Endodermal cell (in vitro differentiated cells): Measurements from ENCODE around the gene EFCAB11. TPM values are rescaled to one million over a fixed set of nuclear protein-coding genes. Genes with fewer than 3 reads are reported as not detected.

Source experiments
- DNase-seq: peaks from one replicate; pipeline ENCODE4 v3.0.0-alpha.2; 2017
- H3K27ac ChIP-seq: 2 replicates; pipeline ENCODE4 v1.5.1; 2013; ENCODE audit warnings: mild to moderate bottlenecking, low read depth, low read length, moderate library complexity
- H3K27me3 ChIP-seq: 2 replicates; pipeline ENCODE4 v1.6.1; 2013; ENCODE audit warnings: mild to moderate bottlenecking, low read length, moderate library complexity; ENCODE audit not compliant: insufficient read depth, control insufficient read depth, poor library complexity, severe bottlenecking
- H3K36me3 ChIP-seq: 2 replicates; pipeline ENCODE4 v1.7.0; 2013; ENCODE audit warnings: mild to moderate bottlenecking, low read length, moderate library complexity; ENCODE audit not compliant: control insufficient read depth, insufficient read depth
- H3K4me1 ChIP-seq: one replicate; pipeline ENCODE4 v1.7.0; 2013; ENCODE audit warnings: low read length; ENCODE audit not compliant: control insufficient read depth, insufficient read depth
- H3K4me3 ChIP-seq: 2 replicates; pipeline ENCODE4 v1.5.1; 2013; ENCODE audit warnings: mild to moderate bottlenecking, low read length, moderate library complexity
- H3K9ac ChIP-seq: 2 replicates; pipeline ENCODE4 v1.6.1; 2013; ENCODE audit warnings: mild to moderate bottlenecking, low read length, moderate library complexity; ENCODE audit not compliant: poor library complexity, severe bottlenecking; ENCODE audit errors: extremely low read depth
- H3K9me3 ChIP-seq: 2 replicates; pipeline ENCODE4 v1.6.1; 2013; ENCODE audit warnings: mild to moderate bottlenecking, low read length, moderate library complexity; ENCODE audit not compliant: control insufficient read depth
- H3K27ac Mint-ChIP-seq: 2 replicates; pipeline ENCODE4 v1.8.0; 2020; ENCODE audit warnings: mixed read lengths
- H3K27me3 Mint-ChIP-seq: 2 replicates; pipeline ENCODE4 v1.8.0; 2021; ENCODE audit warnings: mild to moderate bottlenecking, mixed read lengths; ENCODE audit not compliant: insufficient read depth
- H3K36me3 Mint-ChIP-seq: 2 replicates; pipeline ENCODE4 v1.8.0; 2020; ENCODE audit warnings: low read depth, mixed read lengths
- H3K4me1 Mint-ChIP-seq: 2 replicates; pipeline ENCODE4 v1.8.0; 2020; ENCODE audit warnings: mixed read lengths
- H3K4me3 Mint-ChIP-seq: 2 replicates; pipeline ENCODE4 v1.8.0; 2020; ENCODE audit warnings: mild to moderate bottlenecking, moderate library complexity, mixed read lengths
- H3K9me3 Mint-ChIP-seq: 2 replicates; pipeline ENCODE4 v1.8.0; 2020; ENCODE audit warnings: mild to moderate bottlenecking, mixed read lengths
- WGBS, 2 experiments: methylation state at CpG; one replicate each; pipeline versions ENCODE4 v1.1.5 to v1.1.7; 2013; ENCODE audit warnings: missing lambda C conversion rate in 2 of 2, mixed read lengths in 1 of 2; ENCODE audit not compliant: insufficient coverage in 1 of 2, insufficient read length in 1 of 2; 5-methylcytosine and 5-hydroxymethylcytosine counted together
- total RNA-seq, 2 donors: library from RNA; stranded (reverse); fragmentation: NEBNext Ultra II Directional in 1 of 2; extraction: Animal tissue kit (Norgen Biotek cat#: 25700) in 1 of 2; gene quantifications; 2 replicates in 1 of 2; 3 replicates in 1 of 2; pipeline ENCODE4 v1.2.1, GENCODE V29; 2021
- TF ChIP-seq, protein P1 (sequence below): fragments of 200-600 bp; sonication (generic); conservative IDR thresholded peaks from 2 replicates; pipeline ENCODE4 v1.5.0; 2021; ENCODE audit warnings: antibody characterized with exemption, mild to moderate bottlenecking

Gene EFCAB11
- total RNA-seq, 2 donors from 2014 or later: 23.8 to 47.6 TPM

DNA sequence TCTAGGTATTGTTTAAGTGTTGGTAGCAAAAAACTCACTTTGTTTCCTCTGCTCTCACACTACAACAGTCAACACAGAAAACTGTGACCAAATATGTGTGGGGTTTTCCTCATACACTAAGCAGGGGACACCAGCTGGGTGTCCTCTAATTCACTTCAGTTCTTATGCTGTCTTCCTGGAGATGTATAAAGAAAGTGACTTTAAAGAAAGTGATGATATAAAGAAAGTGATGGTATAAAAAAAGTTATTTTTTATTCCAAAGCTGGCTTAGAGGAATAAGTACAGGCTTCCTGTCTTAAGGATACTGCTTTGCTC lies 32.6 kb upstream of the EFCAB11 start:
- TF ChIP-seq, protein P1, sequence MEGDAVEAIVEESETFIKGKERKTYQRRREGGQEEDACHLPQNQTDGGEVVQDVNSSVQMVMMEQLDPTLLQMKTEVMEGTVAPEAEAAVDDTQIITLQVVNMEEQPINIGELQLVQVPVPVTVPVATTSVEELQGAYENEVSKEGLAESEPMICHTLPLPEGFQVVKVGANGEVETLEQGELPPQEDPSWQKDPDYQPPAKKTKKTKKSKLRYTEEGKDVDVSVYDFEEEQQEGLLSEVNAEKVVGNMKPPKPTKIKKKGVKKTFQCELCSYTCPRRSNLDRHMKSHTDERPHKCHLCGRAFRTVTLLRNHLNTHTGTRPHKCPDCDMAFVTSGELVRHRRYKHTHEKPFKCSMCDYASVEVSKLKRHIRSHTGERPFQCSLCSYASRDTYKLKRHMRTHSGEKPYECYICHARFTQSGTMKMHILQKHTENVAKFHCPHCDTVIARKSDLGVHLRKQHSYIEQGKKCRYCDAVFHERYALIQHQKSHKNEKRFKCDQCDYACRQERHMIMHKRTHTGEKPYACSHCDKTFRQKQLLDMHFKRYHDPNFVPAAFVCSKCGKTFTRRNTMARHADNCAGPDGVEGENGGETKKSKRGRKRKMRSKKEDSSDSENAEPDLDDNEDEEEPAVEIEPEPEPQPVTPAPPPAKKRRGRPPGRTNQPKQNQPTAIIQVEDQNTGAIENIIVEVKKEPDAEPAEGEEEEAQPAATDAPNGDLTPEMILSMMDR: no peak

DNA sequence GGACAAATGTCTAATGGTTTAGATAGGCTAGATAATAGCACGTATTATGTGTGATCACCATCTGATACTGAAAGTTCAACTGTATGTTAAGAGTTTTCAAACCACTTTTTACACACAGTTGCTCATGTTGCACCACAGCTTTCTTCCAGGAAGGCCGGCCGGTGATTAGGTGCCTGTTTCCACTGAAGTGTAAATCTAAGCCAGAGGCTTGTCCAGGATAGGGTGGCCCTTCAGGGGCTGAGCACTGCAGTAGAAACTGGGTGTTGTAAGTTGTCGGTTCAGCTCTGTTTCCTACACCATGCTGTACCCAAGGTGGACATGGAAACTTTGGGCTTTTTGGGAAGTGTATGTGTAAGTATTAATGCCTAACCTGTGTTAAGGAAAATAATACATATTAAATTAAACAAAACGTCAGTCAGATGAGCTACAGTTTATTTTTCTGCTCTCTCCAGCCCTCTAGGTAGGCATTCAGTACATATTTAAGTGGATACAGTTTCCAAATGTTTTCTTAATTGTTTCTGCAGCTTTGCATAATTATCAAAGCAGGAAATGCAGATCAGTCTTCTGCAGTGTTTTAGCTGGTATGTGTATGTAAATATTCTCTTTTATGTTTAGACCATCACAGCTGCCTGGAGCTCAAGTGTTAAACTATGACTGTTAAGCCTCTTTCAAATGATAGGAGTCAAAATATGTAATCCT lies 32.1 kb upstream of the EFCAB11 start:
- Mint-ChIP-seq H3K27ac (peak overlapping the region; percentile 39), H3K4me1 (peaks cover 36% of the 10 kb centered on the region), H3K9me3 (no peaks in the 10 kb centered on the region), H3K4me3 (no peak overlapping the region), H3K36me3 (peaks cover 40% of the 10 kb centered on the region), H3K27me3 (no peaks in the 10 kb centered on the region)
- 93 to 95% methylated on average over 3 to 4 of the region's 5 CpGs for WGBS, 2 experiments
- no peaks in the 10 kb centered on the region for H3K27me3 ChIP-seq
- TF ChIP-seq, protein P1: no peak
- peaks cover 78% of the 10 kb centered on the region for H3K36me3 ChIP-seq
- DNase-seq: peak; percentile 51
- no peaks in the 10 kb centered on the region for H3K4me1 ChIP-seq
- no peak overlapping the region for H3K9ac ChIP-seq
- H3K9me3 ChIP-seq: no peaks in the 10 kb centered on the region
- H3K27ac ChIP-seq: no peak overlapping the region
- H3K4me3 ChIP-seq: no peak overlapping the region

More for the DNA sequence above, 32.6 kb upstream of the EFCAB11 start:
- peak overlapping the region; percentile 39 for H3K27ac Mint-ChIP-seq
- peaks cover 37% of the 10 kb centered on the region for H3K36me3 Mint-ChIP-seq
- H3K4me3 Mint-ChIP-seq: no peak overlapping the region
- H3K9me3 ChIP-seq: no peaks in the 10 kb centered on the region
- H3K4me1 Mint-ChIP-seq: peaks cover 36% of the 10 kb centered on the region
- no peak for DNase-seq
- H3K9ac ChIP-seq: no peak overlapping the region
- no peaks in the 10 kb centered on the region for H3K27me3 Mint-ChIP-seq
- H3K27me3 ChIP-seq: no peaks in the 10 kb centered on the region
- no peak overlapping the region for H3K27ac ChIP-seq
- H3K9me3 Mint-ChIP-seq: no peaks in the 10 kb centered on the region
- no peaks in the 10 kb centered on the region for H3K4me1 ChIP-seq
- no peak overlapping the region for H3K4me3 ChIP-seq
- H3K36me3 ChIP-seq: peaks cover 79% of the 10 kb centered on the region

DNA sequence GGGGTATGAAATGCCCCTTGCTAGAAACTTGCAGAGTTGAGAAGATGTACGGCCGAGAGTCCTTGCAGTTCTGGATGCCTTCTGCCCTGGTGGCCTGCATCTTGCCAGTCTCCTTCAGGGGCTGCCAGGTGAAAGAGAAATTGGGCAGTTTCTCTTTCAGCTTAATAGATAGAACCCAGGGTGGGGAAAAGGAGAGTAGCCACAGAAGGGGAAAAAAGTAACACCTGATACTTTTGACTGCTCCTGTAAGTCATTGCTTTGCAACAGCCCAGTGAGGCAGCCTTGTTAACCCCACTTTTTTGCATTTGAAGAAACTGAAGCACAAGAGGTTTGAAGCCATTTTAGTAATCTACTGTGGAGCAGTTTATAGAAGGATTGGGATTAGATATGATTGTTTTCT lies 28.8 kb upstream of the EFCAB11 start:
- no peaks in the 10 kb centered on the region for H3K27me3 ChIP-seq
- 96 to 100% methylated on average over 2 of the region's 2 CpGs for WGBS, 2 experiments
- no peak for DNase-seq

More for the DNA sequence above, 28.8 kb upstream of the EFCAB11 start:
- H3K4me3 Mint-ChIP-seq: no peak overlapping the region
- H3K4me1 Mint-ChIP-seq: peaks cover 31% of the 10 kb centered on the region
- Histone ChIP-seq H3K9ac (no peak overlapping the region), H3K4me1 (no peaks in the 10 kb centered on the region), H3K4me3 (no peak overlapping the region), H3K36me3 (peaks cover 78% of the 10 kb centered on the region), H3K9me3 (no peaks in the 10 kb centered on the region), H3K27ac (no peak overlapping the region)
- no peak overlapping the region for H3K27ac Mint-ChIP-seq
- H3K36me3 Mint-ChIP-seq: peaks cover 53% of the 10 kb centered on the region
- TF ChIP-seq, protein P1: no peak
- H3K9me3 Mint-ChIP-seq: no peaks in the 10 kb centered on the region
- no peaks in the 10 kb centered on the region for H3K27me3 Mint-ChIP-seq
